Stimulated activated CD4-positive, alpha-beta T cell treated with anti-CD3 and anti-CD28 coated beads, Interleukin-4, amount 100 ng/mL, for 4 hours (primary cell): ENCODE results near the gene PLD1.

Experiments used
- DNase-seq, 2 experiments: peaks; one replicate each; pipeline ENCODE4 v3.0.0-alpha.2; 2020

The PLD1 gene

DNA sequence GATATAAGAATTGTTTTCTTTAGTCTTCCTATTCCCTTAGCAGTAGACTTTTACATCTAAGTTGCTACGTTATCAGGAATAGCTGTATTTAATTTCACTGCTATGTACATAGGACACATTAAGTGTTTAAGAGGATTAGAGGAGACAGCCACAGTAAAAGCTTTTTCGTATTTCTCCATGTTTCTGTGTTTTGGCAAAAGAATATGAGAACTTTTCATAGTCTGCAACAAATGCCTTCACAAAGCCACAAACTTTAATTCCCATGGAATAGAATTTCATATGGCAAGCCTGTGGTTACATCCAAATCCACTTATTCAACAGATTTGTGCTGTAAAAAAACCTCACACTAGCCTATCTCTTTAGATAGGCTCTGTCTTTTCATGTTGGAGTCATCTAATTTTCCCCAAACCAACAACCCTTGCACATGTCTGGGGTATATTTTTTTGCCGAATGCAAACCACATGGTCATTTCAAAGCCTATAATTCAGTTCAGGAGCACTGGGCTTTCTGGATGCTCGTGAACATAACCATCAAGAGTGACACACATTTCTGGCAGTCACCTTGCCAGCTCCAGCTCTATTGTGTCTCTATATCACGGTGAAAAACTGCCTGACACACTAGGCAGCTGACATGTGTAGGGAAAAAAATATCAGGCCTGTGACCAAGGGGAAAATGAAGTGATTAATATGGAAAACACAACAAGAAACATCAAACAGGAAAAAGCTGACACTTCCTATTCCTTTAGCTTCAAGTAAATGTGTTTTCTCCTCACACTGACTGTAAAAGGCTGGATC lies 19.2 kb downstream of the PLD1 start:
- no peak for DNase-seq

DNA sequence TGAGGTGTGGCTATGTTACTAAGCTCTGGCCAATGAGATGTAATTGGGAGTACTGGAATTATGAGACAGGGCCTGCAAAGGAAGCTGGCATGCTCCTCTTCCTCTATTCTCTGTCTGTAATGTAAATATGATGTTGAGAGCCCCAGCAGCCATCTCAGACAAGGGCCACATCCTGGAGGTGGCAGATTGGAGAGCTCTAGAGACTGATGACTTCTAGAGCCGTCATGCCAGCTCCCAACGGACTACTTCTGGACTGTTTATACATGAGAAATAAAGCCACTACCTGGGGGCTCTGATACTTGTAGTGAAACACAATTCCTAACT lies 19.7 kb downstream of the PLD1 start:
- no peak for DNase-seq

DNA sequence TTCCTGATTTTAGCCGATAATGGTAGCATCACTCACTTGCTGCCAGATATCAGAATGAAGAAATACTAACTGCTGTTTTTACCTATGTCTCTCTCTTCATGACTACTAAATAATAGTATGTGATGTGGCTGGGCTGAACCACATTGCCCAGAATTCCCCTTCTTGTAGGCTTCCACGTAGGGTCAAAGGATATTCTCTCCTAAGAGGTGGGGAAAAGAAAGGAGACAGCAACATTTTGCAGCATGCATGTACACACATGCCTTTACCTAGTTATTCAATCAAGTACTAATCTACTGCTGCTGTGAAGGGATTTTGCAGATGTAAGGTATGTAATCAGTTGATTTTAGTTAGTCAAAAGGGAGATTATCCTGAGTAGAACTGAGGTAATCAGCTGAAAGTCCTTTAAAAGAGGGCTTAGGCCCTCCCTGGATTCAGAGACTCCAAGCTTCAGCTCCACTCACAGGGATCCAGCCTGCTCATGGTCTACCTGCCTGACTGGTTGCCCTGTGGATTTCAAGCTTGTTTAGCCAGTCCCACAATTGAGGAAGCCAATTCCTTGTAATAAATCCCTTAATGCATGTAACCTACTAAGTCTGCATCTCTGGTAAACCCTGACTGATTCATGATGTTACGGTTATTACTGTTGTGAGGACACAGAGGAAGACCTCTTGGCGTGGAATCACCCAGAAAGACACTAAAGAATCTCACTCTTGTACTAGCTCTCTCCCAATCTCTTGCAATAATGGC lies 20.4 kb downstream of the PLD1 start:
- no peak for DNase-seq

DNA sequence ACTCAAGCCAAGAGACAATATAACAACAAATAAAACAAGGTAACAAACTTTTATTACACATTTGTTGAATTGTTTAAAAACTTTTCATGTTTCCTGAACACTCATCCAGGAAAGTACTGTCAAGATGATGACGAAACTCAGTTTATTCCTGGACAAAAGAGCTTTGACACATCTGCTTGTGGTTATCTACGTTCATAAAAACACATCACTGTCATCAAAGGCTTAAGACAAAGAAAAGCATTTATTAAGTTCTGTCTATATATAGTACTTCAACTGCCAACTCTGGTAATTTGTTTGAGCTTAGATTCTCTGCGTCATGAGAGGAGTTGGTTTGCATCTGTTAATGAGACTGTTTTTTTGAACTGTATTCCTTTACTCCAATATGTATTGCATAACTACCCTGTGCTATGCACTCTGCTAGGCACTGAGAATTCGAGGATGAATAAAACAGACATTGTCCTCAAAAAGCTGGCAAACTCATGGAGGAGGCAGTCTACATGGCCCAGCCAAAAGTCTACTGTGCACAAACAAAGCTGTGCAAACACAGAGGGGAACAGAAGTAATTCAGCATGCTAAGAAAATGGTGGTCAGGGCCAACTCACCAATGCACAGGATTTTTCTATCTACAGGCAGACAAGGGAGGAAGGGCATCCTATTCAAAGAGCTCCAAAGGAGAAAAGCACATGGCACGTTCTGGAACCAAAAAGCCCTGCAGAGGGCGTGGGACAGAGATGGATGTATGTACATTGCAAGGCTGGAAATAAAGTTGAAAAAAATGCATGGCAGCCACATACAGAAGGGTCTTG lies 21.5 kb downstream of the PLD1 start:
- DNase-seq: no peak

DNA sequence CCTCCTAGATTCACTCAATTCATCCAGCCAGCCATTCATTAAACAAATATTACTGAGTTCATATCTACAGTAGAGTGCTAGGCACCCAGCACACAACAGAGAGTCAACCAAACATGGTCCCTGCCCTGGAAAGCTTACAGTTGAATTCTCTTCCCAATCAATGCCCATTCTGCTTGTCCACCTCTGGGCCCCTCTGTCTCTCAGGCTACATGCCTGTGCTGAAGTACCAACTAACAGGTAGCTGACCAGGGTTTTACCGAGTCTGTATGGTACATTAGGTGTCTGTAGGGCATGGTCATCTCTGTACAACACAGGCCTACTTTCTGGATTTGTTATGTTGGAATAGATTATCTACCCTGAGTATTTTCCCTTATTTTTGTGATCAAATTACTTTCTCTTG lies 23.3 kb downstream of the PLD1 start:
- DNase-seq: no peak

DNA sequence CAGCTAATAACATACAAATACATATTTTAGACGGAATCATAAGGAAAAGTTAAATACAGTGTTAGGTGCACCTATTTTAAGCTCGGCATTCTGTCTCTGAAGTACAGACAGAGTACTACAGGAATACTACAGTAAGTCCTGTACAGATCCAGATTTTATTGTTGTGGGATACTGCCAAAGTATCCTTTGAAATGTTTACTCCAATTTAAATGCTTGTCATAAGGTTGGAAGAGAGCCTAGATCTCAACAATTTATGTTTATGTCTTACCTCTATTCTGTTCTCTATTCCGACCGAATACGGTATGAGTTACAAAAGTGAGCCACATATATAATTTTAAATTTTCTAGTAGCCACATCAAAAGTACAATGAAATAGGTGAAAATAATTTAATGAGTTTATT lies 25.3 kb downstream of the PLD1 start:
- no peak for DNase-seq

DNA sequence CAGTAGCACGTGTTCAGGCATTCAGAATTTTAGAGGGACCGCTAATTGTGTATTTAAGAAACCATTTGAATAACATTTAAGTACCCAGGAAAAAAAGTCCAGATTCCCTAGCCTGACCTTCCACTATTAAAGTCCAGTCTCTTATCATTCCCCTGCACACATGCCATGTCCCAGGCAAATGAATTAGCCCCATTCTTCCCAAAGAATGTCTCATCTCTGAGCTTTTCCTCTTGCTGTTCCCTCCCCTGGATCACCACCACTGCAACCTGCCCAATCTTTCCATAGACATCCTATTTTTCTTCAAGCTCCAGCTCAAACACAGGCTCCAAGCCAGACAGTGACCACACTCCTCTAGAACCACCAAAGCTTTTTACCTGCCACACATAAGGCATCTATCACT lies 25.9 kb downstream of the PLD1 start:
- DNase-seq: no peak

DNA sequence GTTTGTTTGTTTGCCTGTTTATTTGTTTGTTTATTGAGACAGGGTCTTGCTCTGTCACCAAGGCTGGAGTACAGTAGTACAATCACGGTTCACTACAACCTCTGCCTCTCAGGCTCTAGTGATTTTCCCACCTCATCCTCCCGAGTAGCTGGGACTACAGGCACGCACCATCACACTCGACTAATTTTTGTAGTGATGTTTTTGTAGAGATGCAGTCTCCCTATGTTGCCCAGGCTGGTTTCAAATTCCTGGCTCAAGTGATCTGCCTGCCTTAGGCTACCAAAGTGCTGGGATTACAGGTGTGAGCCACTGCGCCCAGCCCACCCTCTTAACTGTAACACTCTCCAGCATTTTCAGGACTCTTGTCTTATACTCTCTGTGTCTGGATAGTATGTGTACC lies 26.7 kb downstream of the PLD1 start:
- DNase-seq: no peak

DNA sequence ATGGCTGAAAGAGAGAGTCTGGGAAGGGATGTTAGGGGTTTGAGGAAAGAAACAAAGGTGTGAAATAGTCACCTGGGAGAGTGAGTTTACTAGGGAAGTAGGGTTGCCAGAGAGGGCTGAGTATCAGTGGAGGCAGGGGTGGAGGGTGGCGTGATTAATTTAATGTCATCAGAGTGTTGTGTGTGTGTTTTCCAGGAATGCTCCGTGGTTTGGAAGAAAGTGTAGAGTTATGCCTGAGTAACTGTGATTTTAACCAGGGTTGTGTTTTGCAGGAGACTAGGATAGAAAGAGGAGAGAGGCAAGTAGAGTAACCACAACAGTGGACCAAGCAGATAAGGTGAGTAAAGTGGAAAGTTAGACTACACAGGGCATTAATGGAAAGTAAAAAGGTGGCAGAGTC lies 27.2 kb downstream of the PLD1 start:
- no peak for DNase-seq

DNA sequence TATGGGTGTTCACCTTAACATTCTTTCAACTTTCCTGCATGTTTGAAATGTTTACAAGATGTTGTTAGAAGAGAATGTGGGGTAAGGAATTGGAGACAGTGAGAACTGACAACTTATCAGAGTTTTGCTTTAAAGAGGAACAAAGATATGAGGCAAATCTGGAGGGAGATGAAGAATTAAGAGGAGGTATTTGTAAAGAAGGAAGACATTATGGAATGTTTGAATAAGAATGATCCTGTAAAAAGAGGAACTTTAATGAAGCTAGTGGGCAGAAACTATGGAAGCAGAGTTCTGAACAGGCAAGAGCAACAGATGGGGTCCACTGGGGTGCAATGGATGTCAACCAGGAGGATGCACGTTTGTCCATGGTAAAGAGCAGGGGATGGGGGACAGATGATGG lies 27.7 kb downstream of the PLD1 start:
- no peak for DNase-seq

DNA sequence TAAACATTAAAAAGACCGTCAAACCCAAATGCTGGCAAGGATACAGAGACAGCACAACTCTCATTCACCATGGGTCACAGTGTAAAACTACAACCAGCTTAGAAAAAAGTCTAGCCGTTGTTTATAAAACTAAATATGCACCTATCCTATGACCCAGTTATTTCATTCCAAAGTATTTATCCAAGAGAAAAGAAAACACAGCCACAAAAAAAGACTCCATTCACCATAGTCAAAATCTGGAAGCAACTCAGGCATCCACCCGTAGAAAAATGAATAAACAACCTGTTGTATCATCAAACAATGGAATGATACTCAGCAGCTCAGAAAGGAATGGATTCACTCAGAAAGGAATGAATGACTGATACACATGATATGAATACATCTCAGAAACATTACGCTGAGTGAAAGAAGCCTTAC lies 28.6 kb downstream of the PLD1 start:
- DNase-seq: no peak

DNA sequence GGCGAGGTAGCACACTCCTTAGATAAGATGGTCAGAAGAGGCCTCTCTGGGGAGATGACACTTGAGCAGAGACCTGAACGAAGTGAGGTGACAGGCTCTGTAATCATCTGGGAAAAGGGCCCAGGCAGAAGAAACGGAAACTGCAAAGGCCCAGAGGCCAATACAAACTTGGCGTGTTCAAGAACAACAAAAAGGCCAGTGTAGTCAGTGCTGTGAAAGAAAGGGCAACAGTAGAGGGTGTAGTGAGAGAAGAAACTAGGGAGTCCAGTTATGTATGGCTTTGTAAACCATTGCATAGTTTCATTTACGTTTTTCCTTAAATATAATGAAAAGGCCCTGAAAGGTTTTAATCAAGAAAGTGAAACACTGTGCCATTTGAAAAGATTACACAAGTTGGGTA lies 31.8 kb downstream of the PLD1 start:
- no peak for DNase-seq

DNA sequence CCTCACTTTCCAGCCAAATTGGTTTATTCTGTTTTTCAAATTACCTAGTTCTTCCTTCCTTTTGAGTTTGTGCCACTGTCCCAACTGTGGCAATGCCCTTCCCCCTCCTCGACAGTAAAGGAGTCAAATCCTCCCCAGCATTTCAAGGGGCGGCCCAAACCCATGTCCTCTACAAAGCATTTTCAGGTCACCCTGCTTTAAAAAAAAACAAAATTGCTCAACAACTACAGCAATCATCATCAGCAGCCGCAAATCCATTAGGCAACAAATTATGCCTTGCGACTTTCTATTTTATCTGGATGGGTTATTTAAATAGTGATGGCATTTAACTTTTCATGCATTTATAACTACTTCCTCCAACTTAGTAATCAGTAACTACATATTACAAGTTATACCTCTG lies 32.7 kb downstream of the PLD1 start:
- no peak for DNase-seq

DNA sequence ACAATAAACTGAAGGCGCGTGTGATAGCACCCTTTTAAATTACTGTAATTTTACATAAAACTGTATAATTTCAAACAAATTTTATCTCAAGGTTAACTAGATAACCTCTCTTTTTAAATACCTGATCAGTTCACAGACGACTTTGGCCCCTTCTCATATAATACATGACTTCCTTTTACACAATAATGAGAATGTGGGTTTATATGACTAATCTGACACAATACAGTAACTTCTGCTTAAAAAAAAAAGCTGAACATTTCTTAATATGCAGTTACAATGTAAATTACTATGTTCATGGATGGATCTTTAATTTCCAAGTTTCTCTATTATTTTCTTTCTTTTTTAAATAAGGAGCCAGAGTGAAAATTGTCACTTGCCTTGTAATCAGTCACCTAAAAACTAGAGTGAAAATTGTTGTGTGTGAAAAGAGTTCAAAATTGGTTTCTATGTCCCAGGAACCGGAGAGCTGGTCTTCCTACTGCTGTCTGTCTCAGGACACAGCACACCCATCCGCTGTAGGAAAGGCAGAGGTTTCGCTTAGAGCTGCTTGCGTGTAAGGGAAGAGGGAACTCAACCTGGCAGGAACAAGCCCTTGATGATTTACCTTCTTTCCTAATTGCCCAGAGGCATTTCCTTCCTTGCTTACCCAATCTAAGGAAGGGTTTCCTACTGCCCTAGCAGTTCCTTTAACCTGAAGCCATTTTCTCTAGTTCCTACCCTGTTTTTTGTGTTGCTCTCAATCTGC lies 33.3 kb downstream of the PLD1 start:
- no peak for DNase-seq

DNA sequence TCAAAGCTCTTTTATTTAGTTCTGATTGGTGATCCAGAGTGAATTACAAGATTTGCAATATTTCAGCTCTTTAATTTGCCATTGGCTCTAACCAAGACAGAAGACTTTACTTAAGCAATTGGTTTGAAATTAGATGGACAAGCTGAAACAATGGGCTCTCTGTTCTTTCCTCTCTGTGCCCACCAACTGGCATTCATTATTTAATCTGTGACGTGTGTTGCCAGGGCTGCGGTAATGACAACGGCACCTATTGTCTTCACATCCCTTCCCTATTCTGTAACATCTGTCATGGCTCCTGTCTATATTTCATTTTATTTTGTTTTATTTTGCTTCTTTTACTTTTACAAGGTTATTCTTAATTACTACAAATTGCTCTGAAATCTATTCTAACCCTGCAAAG lies 33.9 kb downstream of the PLD1 start:
- DNase-seq: no peak

DNA sequence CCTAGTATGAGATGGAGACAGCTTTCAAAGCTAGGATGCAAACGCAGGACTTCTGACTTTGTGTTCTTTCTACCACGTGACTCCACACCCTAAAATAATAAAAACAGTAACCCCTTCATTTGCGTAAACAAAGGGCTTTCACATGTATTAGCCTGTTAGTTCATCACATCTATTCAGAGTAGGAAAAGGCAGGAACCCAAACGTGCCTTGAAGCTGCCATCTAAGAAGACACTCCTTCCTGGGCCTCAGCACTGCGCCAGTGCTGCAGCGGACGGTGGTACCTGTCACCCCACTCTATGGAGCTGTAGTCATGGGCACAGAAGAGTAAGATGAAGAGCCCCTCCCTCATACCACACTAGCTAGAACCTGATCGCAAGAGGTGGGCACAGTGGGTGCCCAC lies 34.3 kb downstream of the PLD1 start:
- no peak for DNase-seq

DNA sequence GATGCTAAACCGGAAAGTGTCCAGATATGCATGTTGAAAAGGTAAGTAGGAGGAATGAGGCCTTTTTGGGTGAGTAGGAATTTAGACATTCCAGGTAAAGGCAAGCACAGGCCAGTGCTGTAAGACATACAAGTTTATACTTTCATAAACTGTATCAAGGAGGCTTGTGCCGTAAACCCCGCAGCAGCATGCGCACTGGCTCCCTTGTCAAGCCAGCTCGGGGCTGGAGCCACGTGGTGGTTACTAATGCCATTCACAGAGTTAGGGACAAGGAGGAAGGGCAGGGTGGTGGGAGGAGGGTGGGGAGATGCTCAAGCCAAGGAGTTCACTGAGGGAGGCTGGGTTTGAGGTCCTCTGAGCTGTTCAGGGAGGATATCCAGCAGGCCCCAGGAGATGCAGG lies 35.8 kb downstream of the PLD1 start:
- no peak for DNase-seq

DNA sequence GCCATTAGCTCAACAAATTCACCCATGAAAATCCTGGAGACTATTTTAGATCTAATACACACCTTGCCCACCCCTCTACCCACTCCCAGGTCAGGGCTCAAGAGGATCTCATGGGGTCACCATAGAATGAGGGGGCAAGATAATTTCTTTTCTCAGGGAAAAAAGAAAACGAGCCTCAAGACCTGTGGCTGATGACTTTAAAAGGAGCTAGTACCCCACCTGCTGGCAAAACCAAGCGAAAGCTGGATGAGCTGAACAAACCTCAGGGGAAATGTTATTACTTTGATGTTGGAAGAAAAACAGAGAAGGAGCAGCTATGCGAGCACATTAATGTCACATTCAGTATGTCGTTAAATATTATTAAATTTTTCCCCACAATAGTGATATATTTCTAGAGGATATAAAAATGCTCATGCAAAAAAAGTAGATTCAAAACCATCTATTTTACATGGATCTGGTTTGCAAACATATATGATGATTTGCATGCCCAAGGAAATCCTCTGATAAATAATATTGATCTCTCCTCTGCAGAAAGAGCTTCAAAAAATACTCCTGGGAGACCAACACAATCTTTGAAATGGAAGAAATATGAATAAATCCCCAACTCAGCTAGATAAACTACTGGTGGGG lies 37.7 kb downstream of the PLD1 start:
- peak; percentile 24 to 28 for DNase-seq

DNA sequence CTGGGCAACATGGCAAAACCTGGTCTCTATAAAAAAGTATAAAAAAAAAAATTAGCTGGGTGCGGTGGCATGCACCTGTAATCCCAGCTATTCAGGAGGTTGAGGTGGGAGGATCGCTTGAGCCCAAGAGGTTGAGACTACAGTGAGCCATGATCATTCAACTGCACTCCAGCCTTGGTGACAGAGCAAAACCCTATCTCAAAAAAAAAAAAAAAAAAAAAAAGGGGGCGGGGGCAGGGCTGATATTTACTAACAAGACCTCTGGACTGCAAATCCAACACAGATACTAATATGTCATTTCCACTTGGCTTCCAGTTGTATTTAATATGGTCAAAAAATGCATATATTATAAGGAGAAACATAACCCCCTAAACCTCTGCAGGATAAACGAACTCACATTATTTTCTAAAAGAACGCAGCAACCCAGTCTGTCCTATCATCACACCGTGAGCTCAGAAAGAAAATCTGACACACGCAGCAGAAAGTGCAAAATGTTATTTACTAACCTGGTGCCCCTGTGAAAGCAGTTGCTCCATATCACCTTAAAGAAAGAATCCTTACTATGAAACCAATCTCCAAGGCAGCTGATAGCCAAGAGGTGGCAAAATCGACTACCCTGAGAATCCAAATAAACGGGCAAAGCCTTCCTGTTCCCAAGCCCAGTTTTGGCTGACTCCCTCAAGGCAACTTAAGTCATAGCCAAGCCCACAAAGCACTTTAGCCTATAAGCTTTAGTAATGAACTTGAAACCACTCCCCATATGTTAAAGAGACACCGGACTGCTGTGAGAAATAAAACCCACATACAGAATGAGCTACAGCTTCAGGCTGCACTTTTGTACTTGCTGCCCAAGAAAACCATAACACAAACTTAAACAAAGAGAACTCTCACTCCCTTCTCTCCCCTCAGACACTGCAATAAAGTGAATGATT lies 39.3 kb downstream of the PLD1 start:
- no peak for DNase-seq

DNA sequence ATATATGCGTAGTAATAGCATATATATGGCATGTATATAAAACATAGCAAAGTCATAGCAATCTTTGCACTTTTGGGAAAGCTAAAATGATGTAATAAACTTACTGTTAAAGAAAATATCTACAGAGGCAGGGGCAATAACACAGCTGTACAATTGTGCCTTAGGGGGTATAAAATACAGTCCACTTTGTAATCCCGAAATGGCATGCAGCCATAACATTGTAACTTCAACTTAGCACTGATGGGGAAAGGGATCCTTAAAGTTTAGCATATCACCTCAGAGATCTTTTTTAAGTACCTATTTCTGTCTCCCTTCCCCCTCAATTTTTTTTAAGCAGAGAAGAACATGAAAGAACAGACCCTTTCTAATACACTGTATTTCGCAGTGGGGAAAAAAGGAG lies 40.8 kb downstream of the PLD1 start:
- no peak for DNase-seq

DNA sequence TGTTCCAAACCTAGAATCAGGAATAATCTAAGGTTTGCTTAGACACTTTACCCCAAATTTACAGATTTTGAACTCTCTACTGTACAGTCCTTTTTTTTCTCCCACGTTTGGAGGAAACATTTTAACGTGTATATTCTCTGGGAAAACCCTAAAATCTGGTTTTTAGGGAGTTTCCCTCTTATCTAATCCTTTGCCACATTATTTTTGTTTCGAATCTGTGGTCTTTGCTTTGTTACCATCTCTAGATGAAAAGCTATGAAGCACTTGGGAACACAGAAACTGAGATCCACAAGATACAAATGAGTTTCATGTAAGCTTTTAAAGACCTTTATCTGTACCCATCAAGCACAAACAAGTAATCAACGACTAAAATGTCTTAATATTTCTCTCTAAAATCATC lies 41.3 kb downstream of the PLD1 start:
- no peak for DNase-seq
